GM15510 (cell line): ENCODE measurements around the gene PLPP4.

Experiments used
- POLR2A ChIP-seq: IDR thresholded peaks from 3 replicates; pipeline ENCODE4 v1.6.1; 2011; ENCODE audit warnings: borderline replicate concordance; ENCODE audit not compliant: insufficient read length; ENCODE audit errors: extremely low read depth

PLPP4 gene

DNA sequence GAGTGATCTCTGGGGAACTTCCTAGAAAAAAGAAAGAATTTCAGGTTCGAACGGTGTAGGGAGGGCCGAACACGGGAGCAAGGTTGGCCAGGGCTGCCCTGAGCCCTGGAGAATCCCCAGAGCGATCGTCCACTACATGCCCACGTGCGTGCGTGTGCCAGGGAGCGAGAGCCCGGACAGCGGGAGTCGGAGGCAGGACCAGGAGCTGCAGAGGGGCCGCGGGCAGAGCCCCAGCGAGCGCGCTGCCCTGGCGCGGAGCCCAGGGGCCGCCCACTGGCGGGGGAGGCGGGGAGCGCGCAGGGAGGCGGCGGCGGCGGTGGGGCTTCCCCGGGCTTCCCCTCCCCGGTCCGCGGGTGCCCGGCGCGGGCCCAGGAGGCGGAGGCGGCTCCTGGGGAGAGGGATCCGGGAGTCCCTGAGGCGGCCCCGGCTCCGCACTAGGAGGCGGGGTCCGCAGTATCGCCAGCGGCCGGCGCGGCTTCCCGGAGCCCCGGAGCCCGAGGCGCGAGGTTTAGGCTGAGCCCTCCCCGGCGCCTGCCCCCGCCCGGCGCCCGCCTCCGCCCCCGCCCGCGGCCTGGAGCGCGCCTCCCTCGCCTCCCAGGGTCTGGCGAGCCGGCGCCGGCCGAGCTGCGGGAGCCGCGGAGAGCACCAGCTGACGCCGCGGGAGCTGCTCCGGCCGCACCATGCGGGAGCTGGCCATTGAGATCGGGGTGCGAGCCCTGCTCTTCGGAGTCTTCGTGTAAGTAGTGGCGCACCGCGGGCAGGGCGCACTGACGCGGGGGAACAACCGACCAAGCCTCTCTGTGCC, at the start of gene PLPP4:
TSS of gene PLPP4 (plus strand) at position 602 of the 805 bp plus-strand sequence. CDS start at position 681, 79 bp downstream.
- TF ChIP-seq POLR2A = no peak

DNA sequence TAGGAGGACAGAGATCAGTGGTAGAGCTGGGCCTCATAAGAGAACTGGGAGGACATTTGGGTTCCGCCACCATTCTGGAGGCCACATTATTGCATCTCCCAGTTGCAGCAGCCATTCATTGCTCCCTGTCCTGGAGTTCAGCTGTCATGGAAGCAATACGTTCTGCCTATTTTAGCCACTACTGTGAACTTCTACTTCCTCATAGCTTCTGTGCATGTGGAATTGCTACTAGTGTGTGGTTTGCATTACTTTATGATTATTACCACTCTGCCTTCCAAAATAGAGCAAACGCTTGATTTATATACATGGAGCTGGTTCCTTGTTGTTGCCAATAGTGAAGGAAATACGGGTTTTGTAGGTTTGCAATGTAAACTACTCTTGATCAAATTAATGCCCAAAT, 47.2 kb upstream of the PLPP4 start:
- no peak for TF ChIP-seq POLR2A

DNA sequence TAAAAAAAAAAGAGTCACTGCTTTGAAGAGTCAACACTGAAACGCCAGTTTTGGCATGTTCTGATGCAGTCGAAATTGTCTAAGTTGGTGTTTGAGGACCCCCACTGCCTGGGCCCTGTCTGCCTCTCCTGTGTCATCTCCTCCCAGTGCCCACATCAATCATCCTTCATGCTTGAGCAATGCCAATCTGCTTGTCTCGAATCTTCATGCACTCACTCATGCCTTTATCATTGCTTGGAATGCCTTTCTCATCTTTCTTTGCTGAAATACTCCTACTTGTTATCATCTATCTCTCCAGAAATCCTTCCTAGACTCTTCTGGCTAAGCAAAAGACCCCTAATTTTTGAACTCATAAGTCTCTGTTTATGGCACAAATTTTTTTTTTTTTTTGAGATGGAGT, 42.1 kb upstream of the PLPP4 start:
- TF ChIP-seq POLR2A = no peak

DNA sequence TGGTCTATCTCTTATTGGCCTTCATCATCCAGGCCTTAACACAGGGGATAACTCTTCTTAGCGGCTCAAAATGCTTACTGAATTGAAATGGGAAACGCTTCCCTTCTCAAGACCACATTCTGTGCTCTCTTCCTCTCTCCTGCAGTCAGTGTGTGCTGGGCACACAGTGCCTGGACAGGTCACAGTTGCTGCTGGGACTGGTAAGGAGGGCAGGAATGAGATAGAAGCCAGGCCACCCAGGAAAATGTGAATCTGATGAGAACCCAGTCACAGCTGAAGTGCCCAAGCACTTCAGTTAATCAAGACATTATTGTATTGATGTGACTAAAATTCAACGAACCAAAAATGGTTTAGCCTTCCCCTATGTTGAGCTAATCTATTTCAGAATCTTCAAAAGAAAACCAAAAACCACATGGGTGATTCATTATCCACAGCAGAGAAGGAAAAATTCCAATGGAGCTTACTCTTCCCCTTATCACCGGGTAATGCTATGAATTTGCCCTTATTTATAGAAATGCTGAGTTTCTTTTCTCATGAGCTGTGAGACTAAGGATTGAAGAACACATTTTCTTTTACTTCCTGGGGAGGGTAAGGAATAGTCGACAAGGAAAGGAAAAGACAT, 41.2 kb upstream of the PLPP4 start:
- TF ChIP-seq POLR2A = no peak

DNA sequence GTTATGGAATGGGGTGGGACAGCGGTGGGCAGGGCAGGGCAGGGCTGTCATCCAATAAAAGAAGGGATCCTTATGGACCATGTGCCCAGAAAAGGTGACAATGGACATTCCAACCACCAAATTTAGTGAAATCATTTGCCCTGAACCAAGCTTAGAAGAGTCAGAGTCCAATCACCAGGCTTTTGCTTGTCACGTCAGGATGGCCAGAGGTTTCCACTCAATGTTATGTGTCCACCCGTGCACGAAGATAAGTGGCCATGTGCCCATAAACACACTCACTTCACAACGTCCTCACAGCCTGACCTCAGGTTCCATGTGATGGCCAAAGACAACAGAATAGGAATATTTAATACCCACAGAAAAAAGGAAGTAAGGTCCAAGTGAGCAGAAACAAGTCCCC, 36.6 kb upstream of the PLPP4 start:
- TF ChIP-seq POLR2A = no peak

DNA sequence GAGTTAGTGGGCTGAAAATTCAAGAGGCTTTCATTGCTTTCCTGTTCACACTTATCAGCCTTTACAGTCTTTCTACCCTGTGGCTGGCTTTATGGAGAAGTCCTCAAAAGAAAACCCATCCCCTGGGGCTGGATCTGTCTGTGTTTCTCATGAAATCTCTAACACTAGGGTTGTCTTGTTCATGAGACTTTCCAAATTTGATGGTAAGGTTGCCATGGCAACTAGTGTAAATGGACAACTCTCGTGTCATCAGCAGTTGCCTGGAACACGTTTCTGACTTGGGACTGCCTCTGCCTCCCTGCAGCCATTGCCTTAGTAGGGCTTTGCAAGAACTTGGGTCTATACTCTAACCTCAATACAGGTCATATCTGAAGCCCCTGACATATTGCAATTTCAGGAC, 35.8 kb upstream of the PLPP4 start:
- TF ChIP-seq POLR2A = no peak

DNA sequence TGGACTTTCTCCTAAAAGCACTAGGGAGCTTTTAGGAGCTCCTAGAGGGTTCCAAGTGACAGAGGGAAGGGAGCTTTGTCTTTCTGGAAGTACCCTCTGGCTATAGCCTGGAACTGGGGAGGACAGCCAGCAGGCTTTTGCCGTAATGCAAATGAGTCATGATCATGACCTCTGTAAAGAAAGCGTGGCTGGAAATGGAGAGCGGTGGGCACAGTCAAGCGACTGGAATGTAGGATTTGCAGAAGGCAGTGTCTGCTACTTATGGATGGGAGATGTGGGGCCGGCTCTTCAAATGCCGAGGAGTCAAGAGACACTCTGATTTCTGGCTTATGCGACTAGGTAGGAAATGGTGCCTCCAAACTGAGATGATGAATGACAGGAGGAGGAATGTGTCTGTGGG, 34.6 kb upstream of the PLPP4 start:
- TF ChIP-seq POLR2A = no peak

DNA sequence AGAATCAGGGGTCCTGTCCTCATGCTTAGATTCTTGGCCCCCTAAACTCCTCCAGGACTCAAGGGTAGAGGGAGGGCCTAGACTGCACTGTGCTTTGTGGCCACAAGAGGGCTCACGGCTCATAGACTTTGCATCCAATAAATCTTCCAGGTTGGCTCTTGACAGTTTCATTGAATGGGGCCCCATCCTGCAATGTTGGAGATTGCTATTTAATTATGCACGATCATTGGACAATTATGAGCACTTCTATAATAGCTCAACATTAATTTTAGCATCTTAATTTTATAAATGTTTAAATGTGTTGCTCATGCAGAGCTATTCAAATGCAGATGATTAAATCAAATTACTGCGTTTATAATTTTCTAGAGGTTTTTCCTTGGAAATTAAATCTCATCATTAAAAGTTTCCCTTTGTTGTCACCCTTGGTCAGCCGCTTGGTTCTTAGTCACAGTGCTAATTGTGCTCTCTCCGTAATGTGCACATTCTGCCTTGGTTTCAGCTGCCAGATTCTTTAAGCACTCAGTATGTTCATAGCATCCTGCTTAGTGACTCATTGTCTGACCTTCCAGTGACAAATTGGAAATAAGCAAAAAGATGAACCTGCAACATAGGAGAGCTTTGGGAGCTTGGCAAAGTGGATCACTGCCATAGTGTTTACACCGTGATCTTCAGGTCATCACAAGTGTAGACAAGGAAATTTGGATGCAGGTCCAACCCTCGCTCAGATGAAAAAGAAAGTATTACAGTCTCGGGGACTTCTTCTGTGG, 33.4 kb upstream of the PLPP4 start:
- TF ChIP-seq POLR2A = no peak

DNA sequence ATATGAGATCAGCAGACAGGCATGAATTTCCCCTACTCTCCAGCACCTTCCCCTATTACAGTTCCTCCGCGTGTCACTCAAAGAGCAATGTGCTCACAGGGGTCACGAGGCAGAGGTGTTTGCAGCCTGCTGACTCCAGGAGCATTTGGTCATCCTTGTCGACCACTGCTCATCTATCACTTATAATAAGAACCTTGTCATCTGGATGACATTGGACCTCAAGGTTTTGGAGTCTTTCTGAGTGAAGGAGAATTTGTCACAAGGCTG, 32.9 kb upstream of the PLPP4 start:
- TF ChIP-seq POLR2A = no peak

DNA sequence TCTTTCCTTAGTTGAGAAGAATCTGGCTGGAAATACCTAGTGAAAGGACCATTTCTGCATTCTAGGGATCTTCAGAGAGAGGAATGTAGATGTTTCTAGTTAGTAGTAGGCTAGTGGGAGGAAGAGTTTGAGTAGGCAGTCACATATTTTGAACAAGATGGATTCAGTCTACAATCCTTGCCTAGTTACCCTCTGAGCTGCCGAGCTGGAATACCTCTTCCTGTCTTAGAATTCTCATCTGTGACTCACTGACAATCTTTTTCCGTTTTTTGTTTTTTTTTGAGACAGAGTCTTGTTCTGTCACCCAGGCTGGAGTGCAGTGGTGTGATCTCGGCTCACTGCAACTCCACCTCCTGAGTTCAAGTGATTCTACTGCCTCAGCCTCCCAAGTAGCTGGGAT, 30.7 kb upstream of the PLPP4 start:
- no peak for TF ChIP-seq POLR2A

DNA sequence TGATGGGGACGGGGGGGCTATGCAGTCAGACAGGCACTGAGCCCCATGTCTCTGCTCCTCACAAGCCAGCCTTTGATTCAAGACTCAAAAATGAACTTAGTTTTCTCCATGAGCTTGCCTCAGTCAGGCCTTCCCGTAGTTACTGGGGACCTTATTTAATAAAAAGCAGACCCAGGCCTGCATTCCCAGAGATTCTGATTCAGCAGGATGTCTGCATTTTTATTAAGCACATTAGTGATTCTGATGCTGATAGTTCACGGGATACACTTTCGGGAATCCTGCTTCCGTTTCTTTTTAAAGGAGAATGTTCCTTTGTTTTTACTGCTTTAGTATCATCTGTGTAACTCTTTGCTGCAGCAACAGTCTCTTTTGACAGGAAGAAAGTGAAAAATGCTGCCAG, 28.3 kb upstream of the PLPP4 start:
- no peak for TF ChIP-seq POLR2A

DNA sequence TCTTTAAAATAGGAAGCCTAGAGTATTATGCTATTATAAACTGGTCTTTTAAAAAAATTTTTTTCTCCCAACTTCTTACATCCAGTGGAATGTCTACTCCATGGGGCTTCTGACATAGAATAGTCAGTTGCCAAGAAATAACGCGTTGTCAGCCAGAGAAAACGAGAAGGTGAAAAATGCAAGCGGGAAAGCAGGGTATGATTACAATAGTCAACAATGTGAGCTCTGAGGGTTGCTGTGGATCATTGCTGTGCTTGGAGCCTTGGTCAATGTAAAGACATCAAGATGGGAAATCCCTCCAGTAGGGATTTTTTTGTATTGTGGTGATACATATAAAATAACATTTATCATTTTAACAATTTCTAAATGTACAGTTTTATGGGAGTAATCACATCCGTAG, 27.6 kb upstream of the PLPP4 start:
- TF ChIP-seq POLR2A = no peak

DNA sequence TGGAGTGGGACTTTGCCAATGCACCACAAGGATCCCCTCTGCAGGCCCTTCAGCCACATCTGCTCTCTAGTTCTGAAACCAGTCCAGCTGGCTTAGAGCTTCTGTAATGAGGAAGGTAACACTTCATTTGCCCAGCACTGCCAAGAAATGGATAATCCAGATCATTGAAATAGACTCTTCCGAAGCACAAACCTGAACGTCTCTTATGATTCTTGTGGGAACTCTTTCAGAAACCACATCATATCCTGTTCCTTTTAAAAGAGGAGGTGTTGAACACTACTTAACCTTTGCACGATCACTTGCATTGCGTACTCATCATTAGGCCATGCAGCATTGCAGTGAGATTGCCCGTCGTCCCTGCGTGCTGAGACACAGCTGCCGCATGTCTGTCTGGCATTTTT, 25.8 kb upstream of the PLPP4 start:
- TF ChIP-seq POLR2A = no peak

DNA sequence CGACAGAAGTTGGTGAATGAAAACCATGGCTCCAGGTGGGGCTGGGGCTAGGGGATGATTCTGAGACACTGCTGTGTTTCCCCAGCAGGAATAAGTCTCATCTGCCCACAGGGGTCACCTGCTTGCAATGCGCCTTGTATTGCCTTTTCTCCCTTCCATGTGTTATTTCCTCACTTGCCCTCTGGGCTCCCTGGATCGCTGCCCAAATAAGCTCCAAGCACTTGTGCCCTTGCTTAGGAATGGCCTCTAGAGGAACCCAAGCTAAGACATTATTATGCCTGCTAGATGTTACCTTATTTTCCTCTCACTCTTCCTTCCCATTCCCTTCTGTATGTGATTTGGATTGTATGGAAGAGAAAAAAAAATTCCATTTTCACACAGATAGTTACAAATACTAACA, 24.8 kb upstream of the PLPP4 start:
- no peak for TF ChIP-seq POLR2A

DNA sequence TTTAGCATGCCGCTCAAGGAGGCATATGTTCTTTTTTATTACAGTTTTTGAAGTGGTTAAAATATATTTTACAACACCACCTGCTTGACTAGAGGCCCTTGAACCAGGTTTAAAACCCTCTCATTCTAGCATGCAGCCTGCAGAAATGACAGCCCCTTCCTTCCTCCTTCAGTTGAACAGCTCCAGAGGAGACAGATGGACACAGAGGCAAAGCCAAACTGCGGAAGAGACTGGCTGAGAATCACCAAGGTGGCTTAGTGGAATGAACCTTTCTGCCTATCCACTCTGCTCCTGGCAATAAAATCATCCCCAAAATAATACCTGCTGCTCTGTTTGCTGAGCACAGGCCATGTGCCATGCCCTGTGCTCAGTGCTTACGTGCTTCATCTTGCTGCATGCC, 23.9 kb upstream of the PLPP4 start:
- no peak for TF ChIP-seq POLR2A
